Skin of body (tissue), 3 donors: ENCODE measurements around the gene LAMA1. TPM values are rescaled to one million over a fixed set of nuclear protein-coding genes. Genes with fewer than 3 reads are reported as not detected.

Experiments
- DNase-seq: peaks from one replicate; lab custom pipeline; 2025; lab: John Stamatoyannopoulos, UW
- small RNA-seq: library from RNA; depleted of rRNA; stranded (forward); fragments of <200 nt; gene quantifications from one replicate; pipeline ENCODE3, GENCODE V24; 2014; ENCODE audit warnings: low replicate concordance
- total RNA-seq: library from RNA; depleted of rRNA; stranded (reverse); fragments of >200 nt; gene quantifications from one replicate; pipeline ENCODE4 v1.2.3, GENCODE V29; 2014

LAMA1 gene
- total RNA-seq, 1 donor from 2014 or later = 2.4 TPM

- DNase-seq = no peak
These were observed 216.2 kb downstream of the LAMA1 start for GRCh38 chr18:6901286-6901926.

DNA sequence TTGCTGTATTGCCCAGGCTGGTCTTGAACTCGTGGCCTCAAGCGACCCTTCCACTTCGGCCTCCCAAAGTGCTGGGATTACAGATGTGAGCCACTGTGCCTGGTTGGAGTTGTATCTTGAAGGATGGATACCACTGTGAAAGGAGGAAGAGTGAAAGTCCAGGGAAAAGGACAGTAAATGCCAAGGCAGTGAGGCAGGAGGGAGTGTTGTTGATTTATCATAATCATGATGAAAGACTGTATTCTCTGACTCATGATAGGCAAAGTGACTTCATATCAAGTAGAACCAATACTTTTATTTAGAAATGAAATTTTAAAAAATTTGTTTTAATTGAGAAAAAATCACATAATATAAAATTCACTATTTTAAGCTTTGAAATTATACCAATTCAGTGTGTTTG is 225.8 kb downstream of the LAMA1 start:
- no peak for DNase-seq

Small RNA genes within 50 kb of the gene (small RNA-seq; reads per million reads assigned to genes)
- not detected for gene RNU6-916P

Other genes starting within 250 kb of the LAMA1 start
- 0.69 TPM for gene LRRC30, start 113.3 kb upstream of the LAMA1 start, total RNA-seq